H1 (cell line): ENCODE data around the gene MRPS24. TPM values are rescaled to one million over a fixed set of nuclear protein-coding genes. Genes with fewer than 3 reads are reported as not detected.

ENCODE experiments used
- ASH2L ChIP-seq: fragments of 200-600, 300-600 bp; sonication (generic); IDR thresholded peaks from one replicate; pipeline ENCODE4 v1.7.1; 2017; ENCODE audit warnings: low read length
- SUZ12 ChIP-seq: fragments of 200-600 bp; sonication (generic); IDR thresholded peaks from 2 replicates; pipeline ENCODE4 v1.6.1; 2012; ENCODE audit warnings: mild to moderate bottlenecking, inconsistent platforms, low read length, moderate library complexity, mixed read lengths
- polyA plus RNA-seq, 7 experiments: library from polyadenylated mRNA; depleted of rRNA in 3 of 7; stranded (reverse) in 5 of 7; unstranded in 2 of 7; fragments of >200 nt in 5 of 7; fragments of 200-250 nt in 2 of 7; gene quantifications; 1 replicate in 5 of 7; 2 replicates in 1 of 7; 4 replicates in 1 of 7; pipeline versions ENCODE4 v1.2.1 to v1.2.3, GENCODE V29; 2011 to 2013; ENCODE audit warnings: missing spikeins in 2 of 7, mixed read lengths in 2 of 7
- total RNA-seq: library from RNA; stranded (reverse); fragmentation: NEBNext Ultra II Directional; extraction: Animal tissue kit (Norgen Biotek cat#: 25700); gene quantifications from 2 replicates; pipeline ENCODE4 v1.2.1, GENCODE V29; 2021
- TF ChIP-seq, protein P1 (sequence below): IDR thresholded peaks from 2 replicates; pipeline ENCODE4 v1.6.1; 2011; ENCODE audit warnings: low read depth, mild to moderate bottlenecking, low read length; ENCODE audit not compliant: insufficient read depth

The MRPS24 gene
- total and polyA plus RNA-seq, 2 of the 8 experiments (the other 6 are each of a cell fraction or from before 2014, with no cell fraction given): 133 to 347 TPM

GRCh38 chr7:43891069-43891955 is 22.0 kb upstream of the MRPS24 start (continued):
- TF ChIP-seq SUZ12 (no peak), ASH2L (no peak)
- TF ChIP-seq, protein P1, sequence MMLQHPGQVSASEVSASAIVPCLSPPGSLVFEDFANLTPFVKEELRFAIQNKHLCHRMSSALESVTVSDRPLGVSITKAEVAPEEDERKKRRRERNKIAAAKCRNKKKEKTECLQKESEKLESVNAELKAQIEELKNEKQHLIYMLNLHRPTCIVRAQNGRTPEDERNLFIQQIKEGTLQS: no peak
- TF ChIP-seq, all 59 proteins: peak for 0
